ENCODE data around the gene TOR2A. TPM values are rescaled to one million over a fixed set of nuclear protein-coding genes. Genes with fewer than 3 reads are reported as not detected.
A peak's percentile ranks its signal among the peaks of the same experiment; 100 is the strongest.

Gene TOR2A
- total and polyA plus RNA-seq, 9 of the 15 experiments (the other 6 are each of a cell fraction or from before 2014, with no cell fraction given), result 0.80 to 25.9 (median 11.1) TPM

DNA sequence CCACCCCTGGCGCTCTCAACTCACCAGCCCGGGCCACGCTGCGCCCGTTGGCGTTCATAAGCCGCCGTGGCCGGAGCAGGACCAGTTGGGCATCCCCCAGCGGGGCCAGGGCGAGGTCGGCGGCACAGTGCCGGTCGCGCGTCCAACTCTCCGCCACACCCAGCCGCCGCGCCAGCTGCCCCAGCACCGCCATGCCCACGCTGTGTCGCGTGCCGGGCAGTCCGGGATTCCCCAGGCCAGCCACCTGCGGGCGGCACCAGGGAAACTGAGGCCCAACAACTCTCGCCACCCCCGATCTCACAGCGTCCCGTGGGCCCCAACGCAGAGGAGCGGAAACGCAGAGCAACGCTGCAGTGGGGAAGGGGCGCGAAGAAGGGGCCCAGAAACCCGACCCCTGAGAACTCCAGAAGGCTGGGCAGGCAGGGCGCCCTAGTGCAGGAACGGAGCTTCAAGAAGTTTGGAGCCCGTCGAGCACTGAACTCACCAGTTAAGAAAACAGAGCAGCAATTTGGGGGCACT lies 20.1 kb downstream of the TOR2A start (continued):
- TF ChIP-seq SAFB2 (IDR thresholded peaks at IDR 0.05; ENCODE audit: borderline replicate concordance, low read depth, low read length, severe bottlenecking), result no peak
- TF ChIP-seq USF1 (CRISPR knock-in tag; IDR thresholded peaks at IDR 0.05), result no peak
- TF ChIP-seq ESRRA (IDR thresholded peaks at IDR 0.05; ENCODE audit: borderline replicate concordance, low read depth), result no peak
- no peak for TF ChIP-seq HMG20B (CRISPR knock-in tag; IDR thresholded peaks at IDR 0.05)
- TF ChIP-seq SIRT6 (IDR thresholded peaks at IDR 0.05; ENCODE audit: low read depth, low read length), result no peak
- TF ChIP-seq EGR1 (conservative IDR thresholded peaks at IDR 0.05), result 0 out of 2 replicates have a peak, but pooled peaks have one; percentile 14
- no peak for TF ChIP-seq BRCA1 (IDR thresholded peaks at IDR 0.05)
- TF ChIP-seq BRCA1 (CRISPR knock-in tag; IDR thresholded peaks at IDR 0.05), result 0 out of 2 replicates have a peak, but pooled peaks have one; percentile 36
- TF ChIP-seq ZNF184 (CRISPR knock-in tag; IDR thresholded peaks at IDR 0.05), result no peak
- 0 out of 2 replicates have a peak, but pooled peaks have one; percentile 44 for TF ChIP-seq STAT6 (CRISPR knock-in tag; IDR thresholded peaks at IDR 0.05)
- peak; percentile 85 for TF ChIP-seq HNRNPL (IDR thresholded peaks at IDR 0.05; ENCODE audit: low read depth, low read length)
- no peak for TF ChIP-seq PTTG1 (tag; IDR thresholded peaks at IDR 0.05; ENCODE audit: low read depth)
- TF ChIP-seq MIER1 (IDR thresholded peaks at IDR 0.05; ENCODE audit: low read depth), result no peak
- no peak for TF ChIP-seq RERE (CRISPR knock-in tag; IDR thresholded peaks at IDR 0.05; ENCODE audit: borderline replicate concordance)
- TF ChIP-seq ZNF830 (CRISPR knock-in tag; IDR thresholded peaks at IDR 0.05), result no peak
- TF ChIP-seq ZBTB7A (IDR thresholded peaks at IDR 0.05; ENCODE audit: borderline replicate concordance, control insufficient read depth, low read depth, low read length), result peak; percentile 56; the same call in 1 of the 2 replicates
- TF ChIP-seq MECOM (CRISPR knock-in tag; IDR thresholded peaks at IDR 0.05), result no peak
